NCI-H2227 (cell line): ENCODE measurements around the gene MED16.
A peak's percentile ranks its signal among the peaks of the same experiment; 100 is the strongest.

Experiments
- DNase-seq: peaks from one replicate; lab custom pipeline; 2025; ENCODE audit not compliant: unreplicated experiment; lab: John Stamatoyannopoulos, UW

Gene MED16

DNA sequence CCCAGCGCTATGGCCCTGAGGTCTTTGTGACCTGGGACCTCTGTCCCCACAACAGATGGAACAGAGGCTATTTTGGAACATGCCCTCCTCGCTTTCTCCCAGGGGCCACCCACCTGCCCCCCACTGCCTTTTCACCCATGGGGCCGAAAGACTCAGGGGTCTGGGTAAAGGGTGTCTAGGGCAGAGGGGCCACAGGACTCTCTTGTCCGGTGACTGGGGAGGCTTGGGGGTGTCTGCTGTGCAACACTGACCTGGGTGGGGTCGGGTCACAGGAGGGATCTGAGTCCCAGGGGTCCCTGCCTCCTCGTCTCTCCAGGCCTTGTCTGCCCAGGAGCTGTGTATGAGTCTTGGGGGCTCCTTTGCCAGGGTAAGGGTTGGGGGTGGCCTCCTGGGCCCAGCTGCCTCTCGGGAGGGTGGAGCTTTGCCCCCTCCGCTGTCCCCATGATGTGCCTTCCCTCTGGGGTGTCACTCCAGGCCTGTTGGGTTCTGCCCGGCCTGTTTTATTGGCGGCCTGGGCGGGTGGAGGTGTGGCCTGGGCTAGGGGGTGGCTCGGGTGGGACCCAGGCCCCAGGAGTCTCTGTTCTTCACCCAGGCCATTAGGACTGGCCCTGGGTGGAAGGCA is 34.9 kb upstream of the MED16 start:
- no peak for DNase-seq

DNA sequence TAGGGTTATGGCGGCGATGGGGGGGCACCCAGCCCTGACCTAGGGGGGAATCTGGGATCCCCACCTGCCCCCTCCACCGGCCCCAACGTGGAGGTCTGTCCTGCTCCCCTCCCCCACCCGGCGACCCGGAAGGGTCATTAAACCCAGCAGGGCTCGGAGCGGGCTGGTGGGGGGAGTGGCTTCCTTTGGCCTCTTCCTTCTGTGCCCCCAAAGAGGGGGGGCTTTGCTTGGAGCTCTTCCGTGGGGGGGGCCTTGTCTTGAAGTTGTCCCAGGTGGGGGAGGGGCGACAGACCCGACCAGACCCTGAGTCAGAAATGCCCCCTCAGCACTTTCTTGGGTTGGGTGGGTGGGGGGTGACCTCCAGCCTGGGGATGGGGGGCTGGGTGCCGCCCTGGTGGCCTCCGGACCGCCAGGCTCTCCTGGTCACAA is 34.4 kb upstream of the MED16 start:
- no peak for DNase-seq

DNA sequence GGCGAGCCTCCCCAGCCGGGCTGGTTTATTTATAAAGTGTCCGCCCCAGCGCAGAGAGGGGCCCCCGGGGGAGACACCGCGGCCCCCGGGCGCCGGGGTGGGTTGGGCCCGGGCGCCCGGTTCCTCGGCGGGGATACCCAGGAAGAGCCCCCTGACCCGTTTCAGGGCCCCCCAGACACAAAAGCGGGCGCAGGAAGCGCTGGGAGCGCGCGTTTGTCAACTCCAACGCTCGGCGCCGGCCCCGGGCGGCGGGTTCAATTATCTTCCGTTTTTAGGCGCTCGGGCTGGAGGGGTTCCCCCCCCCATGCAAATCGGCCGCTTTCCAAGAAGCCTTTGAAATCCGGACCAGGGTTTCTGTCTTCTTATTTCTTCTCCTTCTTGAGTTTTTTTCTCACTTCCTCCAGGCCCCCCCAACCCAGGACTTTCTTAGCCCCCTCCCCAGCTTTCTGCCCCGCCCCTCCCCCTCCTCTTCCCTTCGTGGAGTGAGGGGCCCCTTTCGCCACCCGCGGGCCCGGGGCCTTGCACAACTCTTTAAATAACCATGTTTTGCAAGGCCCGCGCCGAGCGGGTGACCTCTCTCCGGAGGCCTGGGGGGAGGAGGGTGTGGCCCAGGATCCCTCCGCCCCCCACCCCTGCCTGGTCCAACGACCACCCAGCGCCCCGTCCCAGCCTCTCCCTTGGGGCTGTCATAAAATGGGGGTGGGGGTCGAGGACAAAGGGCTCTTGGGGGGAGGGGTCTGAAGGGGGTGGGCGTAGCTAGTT is 33.8 kb upstream of the MED16 start:
- peak; percentile 42 for DNase-seq

DNA sequence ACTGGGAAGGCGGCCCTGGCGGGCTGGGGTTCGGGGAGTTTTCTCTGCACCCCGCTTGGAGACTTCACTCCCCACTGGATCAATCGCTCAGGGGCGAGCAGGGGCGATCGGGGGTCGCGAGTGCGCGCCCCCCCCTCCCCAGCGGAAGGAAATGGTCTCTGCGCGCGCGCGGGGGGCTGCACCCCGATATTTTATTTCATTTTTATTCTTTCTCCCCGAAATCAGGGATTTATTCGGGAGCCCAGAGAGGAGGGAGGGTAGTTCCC is 33.3 kb upstream of the MED16 start:
- no peak for DNase-seq

DNA sequence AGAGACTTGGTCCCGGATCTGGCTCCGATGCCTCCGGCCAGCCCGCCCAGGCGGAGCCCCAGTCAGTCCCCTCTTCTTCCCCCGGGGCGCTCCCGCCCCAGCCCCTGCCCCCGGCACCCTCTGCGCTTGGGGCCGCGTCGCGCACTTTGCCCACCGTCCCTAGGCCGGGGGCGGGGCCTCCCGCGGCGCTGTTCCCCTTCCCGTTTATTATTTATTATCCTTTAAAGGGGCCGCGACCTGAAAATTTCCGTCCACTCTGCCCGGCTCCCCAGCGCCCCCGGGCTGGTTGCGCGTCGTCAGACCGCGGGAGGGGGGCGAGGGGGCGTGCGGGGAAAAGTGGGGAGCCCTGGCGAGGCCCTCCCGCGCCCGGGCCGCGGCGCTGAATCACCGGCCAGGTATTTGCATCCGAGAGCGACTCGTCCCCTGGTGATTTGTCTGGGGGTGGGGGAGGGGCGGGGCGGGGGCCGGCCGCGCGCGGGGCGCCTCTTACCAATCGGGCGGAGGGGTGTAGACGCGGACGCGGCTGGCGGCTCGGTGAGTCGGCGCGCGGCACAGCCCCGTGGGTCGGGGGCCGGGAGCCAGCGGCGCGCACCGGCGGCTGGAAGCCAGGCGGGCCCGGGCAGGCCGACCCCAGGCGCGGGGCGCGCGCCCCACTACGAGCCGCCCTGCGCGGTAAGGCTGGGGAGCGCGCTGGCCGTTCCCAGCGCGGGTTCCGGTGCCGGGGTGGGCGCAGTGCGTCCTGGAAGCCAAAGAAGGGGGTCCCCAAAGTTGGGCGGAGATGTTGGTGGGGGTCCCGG is 32.7 kb upstream of the MED16 start, which contains the start of gene ARID3A:
Gene ARID3A, plus strand, starts transcription at position 510 of the 797 bp plus-strand sequence. CDS start 3,494 bp downstream, outside the sequence.
- peak; percentile 84 for DNase-seq

DNA sequence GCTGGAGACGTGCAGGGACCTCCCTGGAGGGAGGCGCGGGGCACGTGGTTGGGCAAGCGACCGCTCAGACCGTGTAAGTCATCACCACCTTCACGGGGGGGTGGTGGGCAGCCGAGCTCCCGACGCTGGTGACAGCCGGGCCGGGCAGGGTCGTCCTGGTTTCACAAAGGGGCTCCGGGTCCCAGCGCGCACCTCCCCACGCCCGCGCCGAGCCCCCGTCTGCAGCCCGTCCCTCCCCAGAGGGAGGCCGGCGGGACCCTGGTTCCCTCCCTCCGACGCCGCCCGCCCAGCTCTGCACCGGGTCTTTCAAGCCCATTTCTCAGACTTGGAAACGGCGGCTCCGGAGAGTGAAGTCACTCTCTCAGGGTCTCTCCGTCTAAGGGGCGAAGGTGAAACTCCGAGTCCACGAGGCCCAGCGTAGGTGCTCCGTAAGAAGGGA is 32.1 kb upstream of the MED16 start:
- DNase-seq = no peak

DNA sequence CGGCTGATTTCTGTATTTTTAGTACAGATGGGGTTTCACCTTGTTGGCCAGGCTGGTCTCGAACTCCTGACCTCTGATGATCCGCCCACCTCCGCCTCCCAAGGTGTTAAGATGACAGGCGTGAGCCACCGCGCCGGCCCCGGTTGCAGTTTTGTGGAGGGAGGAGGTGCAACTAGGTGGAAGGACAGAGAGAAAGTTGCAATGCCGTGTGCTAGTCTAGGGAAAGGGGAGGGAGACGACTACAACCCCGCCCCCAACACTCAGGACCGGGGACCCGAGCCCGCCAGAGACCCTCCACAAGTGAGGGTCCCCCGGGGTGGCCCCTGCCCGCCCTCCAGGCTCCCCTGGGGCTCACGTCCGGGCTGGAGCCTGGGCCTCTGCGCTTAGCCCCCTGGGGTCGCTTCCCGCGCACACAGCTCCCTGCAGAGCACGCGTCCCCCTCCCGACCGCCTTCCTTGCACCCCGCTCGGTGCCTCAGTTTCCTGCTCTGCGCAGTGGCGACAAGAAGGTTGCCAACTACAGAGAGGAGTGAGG is 31.6 kb upstream of the MED16 start:
- DNase-seq = no peak

DNA sequence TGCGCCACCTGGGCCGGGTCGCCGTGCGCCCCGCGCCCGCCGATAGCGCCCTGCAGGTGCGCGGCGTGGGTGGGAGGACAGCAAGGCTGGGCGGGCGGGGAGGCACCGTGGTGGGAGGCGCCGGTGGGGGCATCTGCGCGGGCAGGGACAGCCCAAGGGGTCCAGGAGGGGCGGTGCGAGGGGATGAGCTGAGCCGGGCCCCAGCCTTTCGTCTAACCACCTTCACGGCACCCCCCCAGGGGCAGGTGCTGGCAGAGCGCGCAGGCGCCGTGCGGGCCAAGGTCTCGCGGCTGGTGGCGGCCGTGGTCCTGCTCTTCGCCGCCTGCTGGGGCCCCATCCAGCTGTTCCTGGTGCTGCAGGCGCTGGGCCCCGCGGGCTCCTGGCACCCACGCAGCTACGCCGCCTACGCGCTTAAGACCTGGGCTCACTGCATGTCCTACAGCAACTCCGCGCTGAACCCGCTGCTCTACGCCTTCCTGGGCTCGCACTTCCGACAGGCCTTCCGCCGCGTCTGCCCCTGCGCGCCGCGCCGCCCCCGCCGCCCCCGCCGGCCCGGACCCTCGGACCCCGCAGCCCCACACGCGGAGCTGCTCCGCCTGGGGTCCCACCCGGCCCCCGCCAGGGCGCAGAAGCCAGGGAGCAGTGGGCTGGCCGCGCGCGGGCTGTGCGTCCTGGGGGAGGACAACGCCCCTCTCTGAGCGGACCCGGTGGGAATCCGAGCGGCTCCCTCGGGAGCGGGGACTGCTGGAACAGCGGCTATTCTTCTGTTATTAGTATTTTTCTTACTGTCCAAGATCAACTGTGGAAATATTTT is 27.3 kb upstream of the MED16 start:
- no peak for DNase-seq

DNA sequence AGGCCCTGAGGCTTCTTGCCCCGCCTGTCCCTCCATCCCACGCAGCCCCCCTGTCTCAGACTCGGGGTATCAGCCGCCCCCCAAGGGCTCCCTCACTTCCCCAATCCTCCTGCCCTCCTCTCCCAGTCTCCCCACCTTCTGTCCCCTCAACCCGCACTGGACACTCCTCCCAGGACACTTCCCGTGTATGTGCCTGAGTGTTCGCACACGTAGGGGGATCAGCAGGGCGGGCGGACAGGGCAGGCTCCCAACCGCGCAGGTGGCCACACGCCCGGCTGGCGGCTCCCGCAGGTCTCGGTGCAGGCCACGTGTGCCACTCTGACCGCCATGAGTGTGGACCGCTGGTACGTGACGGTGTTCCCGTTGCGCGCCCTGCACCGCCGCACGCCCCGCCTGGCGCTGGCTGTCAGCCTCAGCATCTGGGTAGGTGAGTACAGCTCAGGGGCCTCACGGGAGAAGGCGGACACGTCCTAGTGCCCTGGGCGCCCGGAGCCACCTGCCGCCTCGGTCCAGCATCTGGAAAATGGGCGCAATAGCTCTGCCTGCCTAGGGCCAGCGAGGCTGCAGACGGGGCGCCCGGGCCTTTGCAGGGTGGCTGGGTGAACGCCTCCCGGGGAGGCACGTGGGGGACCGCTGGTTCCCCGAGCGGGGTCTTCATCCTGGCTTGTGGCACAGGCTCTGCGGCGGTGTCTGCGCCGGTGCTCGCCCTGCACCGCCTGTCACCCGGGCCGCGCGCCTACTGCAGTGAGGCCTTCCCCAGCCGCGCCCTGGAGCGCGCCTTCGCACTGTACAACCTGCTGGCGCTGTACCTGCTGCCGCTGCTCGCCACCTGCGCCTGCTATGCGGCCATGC is 26.4 kb upstream of the MED16 start:
- DNase-seq = no peak

DNA sequence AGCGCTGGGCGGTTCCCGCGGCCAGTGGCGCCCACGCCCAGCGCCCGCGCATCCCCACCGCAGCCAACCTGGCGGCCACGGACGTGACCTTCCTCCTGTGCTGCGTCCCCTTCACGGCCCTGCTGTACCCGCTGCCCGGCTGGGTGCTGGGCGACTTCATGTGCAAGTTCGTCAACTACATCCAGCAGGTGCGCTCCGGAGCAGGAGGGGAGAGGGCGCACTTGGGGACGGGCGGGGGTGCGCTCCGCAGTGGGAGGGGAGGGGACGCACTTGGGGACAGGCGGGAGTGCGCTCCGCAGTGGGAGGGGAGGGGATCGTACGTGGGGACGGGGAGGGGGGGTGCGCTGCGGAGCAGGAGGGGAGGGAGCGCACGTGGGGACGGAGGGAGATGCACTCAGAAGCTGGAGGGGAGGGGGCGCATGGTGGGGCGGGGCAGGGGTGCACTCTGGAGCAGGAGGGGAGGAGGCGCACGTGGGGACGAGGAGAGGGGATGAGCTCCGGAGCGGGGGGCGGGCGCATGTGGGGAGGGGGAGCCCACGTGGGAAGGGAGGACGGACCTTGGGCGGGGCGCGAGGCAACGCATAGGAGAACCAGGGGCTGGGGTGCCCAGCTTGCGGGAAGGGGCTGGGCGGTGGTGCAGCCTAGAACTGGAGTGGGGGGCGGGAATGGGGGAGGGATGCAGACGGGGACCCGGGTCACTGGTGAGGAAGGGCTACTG is 25.7 kb upstream of the MED16 start:
- DNase-seq = peak; percentile 76

DNA sequence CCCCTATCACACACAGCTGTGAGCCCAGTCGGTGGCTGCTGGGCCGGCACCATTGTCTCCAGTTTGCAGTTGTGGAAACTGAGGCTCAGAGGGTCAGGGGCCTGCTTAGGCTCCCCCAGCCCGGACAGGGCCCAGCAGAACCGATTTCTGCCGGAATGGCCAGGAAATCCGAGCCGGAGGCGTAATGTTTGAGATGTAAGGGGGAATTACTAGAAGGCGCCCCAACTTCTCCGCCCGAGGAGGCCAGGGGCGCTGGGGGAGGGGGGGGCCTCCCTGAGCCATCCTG is 25.1 kb upstream of the MED16 start:
- DNase-seq = no peak

DNA sequence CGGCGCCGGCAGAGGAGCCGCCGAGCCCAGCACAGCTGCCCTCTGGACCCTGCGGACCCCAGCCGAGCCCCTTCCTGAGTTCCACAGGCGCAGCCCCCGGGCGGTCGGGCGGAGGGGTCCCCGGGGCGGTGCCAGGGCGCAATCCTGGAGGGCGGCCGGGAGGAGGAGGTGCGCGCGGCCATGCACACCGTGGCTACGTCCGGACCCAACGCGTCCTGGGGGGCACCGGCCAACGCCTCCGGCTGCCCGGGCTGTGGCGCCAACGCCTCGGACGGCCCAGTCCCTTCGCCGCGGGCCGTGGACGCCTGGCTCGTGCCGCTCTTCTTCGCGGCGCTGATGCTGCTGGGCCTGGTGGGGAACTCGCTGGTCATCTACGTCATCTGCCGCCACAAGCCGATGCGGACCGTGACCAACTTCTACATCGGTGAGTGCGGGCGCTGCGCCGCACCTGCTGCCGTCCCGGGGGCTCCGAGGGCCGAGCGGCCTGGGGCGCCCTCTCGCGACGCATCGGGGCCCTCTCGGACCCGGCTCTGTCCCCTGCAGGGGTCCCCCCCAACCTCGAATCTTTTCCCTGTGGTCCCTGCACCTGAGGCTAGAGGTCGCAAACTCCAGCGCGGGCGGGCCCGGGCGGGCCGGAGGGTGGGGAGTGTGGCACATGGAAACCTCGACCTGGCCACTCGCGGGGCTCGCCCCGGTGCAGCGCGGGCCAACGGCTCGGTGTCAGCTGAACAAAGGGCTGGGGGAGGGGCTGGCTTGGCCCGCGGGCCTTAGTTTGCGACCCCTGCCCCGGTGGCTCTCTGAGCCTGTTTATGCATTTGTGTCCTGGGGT is 24.6 kb upstream of the MED16 start, which contains the start of gene KISS1R:
Gene KISS1R, plus strand, starts transcription at position 11 of the 829 bp plus-strand sequence. Its CDS starts 170 bp downstream, at position 181.
- peak; percentile 66 for DNase-seq

DNA sequence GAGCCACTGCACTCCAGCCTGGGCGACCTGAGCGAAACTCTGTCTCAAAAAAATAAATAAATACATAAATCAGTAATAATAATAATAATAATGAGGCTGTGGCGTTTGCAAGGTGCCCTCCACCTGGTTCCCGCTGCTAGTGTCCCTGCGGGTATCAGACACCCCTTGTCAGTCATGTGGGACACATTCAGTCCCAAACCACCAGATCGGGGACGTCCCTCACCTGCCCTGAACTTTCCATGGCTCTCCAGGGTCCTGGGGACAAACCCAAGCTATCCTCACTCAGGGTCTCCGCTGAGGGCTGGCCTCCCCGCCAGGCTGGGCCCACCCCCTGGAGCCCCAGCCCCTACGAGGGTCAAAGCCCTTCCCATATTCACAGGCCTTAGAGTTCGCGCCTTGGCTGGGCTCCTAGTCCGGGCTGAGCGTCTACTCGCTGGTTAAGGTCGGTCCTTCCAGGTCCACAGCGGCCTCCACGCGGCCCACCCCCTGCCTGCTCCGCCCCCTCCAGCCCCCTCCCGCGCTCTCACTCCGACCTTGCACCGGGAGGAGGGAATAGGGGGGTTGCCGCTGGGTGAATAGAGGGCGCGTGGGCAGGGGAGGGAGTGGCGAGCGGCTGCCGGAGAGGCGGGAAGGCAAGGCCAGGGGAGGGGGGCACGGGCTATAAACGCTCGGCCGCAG is 23.8 kb upstream of the MED16 start:
- peak; percentile 53 for DNase-seq

DNA sequence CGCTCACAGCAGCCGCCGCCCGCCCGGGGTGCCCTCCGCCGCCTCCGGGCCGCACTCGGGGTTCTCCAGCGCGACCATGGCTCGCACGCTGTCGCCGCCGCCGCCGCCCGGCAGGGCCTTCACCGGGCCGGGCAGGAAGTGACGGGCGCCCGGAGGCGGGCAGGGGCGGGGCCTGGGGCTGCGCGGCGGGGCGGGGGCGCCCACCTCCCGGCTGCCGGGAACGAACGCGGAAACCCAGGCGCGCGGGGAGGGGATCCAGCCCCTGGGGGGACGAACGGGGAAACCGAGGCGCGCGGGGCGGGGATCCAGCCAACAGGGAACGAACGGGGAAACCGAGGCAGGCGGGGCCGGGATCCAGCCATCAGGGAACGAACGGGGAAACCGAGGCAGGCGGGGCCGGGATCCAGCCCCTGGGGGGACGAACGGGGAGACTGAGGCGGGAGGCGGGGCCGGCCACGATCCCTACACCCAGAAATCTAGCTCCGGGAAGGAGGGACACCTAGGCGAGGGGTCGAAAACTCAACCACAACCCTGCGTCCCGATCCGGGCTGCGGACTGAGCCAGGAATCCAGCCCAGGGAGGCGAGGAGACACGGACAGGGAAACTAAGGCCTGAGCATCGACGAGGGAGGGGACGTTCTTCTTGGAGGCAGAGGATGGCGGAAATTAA is 20.2 kb upstream of the MED16 start, which contains the start of gene R3HDM4:
Gene R3HDM4, minus strand, starts transcription at position 140 of the 669 bp plus-strand sequence. Its CDS starts 62 bp downstream, at position 78.
- DNase-seq = peak; percentile 69

DNA sequence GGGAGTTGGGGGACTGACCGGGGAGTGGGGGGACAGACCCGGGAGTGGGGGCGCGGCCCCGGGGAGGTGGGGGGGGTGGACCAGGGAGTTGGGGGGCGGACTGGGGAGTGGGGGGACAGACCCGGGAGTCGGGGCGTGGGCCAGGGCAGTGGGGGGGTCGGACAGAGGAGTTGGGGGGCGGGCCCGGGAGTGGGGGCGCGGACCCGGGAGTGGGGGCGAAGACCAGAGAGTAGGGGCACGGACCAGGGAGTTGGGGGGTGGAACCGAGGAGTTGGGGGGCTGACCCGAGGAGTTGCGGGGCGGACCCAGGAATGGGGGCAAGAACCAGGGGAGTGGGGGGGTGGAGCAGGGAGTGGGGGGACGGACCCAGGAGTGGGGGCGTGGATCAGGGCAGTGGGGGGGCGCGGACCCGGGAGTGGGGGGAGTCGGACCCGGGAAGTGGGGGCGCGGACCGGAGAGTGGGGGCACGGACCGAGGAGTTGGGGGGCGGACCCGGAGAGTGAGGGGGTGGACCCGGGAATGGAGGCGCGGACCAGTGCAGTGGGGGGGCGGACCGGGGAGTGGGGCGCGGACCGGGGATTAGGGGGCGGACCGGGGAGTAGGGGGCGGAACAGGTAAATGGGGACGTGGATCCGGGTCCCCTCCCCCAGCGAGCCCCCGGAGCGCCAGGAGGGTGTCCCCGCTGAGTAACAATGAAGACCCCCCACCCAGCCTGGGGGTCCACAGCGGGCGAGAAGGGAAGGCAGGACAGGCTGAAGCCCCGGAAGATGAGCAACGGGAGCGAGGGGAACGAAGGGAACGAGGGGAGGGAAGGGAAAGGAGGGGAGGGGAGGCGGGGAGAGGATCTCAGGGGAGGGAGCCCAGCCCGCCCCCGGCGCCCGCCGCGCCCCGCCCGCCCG is 19.4 kb upstream of the MED16 start:
- no peak for DNase-seq
